GM06990 (cell line): ENCODE data around the gene BCL2L13.

Source experiments
- DNase-seq: peaks from one replicate; pipeline ENCODE4 v3.0.0-alpha.2; 2011; ENCODE audit not compliant: insufficient read length; ENCODE audit errors: extremely low read depth
- H3K27me3 ChIP-seq: replicated peaks from 2 replicates; pipeline ENCODE4 v1.6.0; 2011; ENCODE audit warnings: low read length; ENCODE audit not compliant: control insufficient read depth, insufficient read depth
- H3K36me3 ChIP-seq: 2 replicates; pipeline ENCODE4 v1.5.1; 2011; ENCODE audit warnings: low read length; ENCODE audit not compliant: control insufficient read depth, insufficient read depth
- H3K4me3 ChIP-seq: replicated peaks from 2 replicates; pipeline ENCODE4 v1.5.1; 2011; ENCODE audit warnings: low read depth, mild to moderate bottlenecking, control low read depth, low read length
- CTCF ChIP-seq: IDR thresholded peaks from 2 replicates; pipeline ENCODE4 v1.5.1; 2011; ENCODE audit warnings: low read length, control low read depth, mild to moderate bottlenecking, inconsistent platforms; ENCODE audit not compliant: insufficient read depth, poor library complexity, severe bottlenecking

The BCL2L13 gene

GRCh38 chr22:17779286-17780115, 140.9 kb downstream of the BCL2L13 start:
- Histone ChIP-seq H3K36me3 (no peaks in the 10 kb centered on the region), H3K4me3 (peak overlapping the region; percentile 18), H3K27me3 (no peaks in the 10 kb centered on the region)
- DNase-seq: peak; percentile 85
- TF ChIP-seq CTCF: no peak

GRCh38 chr22:17780116-17780740, 141.7 kb downstream of the BCL2L13 start:
- Histone ChIP-seq H3K4me3 (no peak overlapping the region), H3K36me3 (no peaks in the 10 kb centered on the region), H3K27me3 (no peaks in the 10 kb centered on the region)
- DNase-seq: no peak
- TF ChIP-seq CTCF: no peak
